Osteocyte (in vitro differentiated cells): ENCODE data around the gene ADAMTS2. TPM values are rescaled to one million over a fixed set of nuclear protein-coding genes. Genes with fewer than 3 reads are reported as not detected.

Experiments used
- DNase-seq: peaks from one replicate; pipeline ENCODE4 v3.0.0; 2021; ENCODE audit warnings: mixed read lengths; ENCODE audit not compliant: unreplicated experiment; ENCODE audit errors: extremely low spot score
- H3K27ac Mint-ChIP-seq: one replicate; pipeline ENCODE4 v1.8.0; 2021; ENCODE audit warnings: mild to moderate bottlenecking, mixed read lengths; ENCODE audit not compliant: unreplicated experiment
- H3K27me3 Mint-ChIP-seq: one replicate; pipeline ENCODE4 v1.8.0; 2021; ENCODE audit warnings: mixed read lengths; ENCODE audit not compliant: unreplicated experiment
- H3K36me3 Mint-ChIP-seq: one replicate; pipeline ENCODE4 v1.8.0; 2021; ENCODE audit warnings: mixed read lengths; ENCODE audit not compliant: unreplicated experiment
- H3K4me1 Mint-ChIP-seq: one replicate; pipeline ENCODE4 v1.8.0; 2021; ENCODE audit warnings: mixed read lengths; ENCODE audit not compliant: unreplicated experiment
- H3K4me3 Mint-ChIP-seq: one replicate; pipeline ENCODE4 v1.8.0; 2021; ENCODE audit warnings: mild to moderate bottlenecking, moderate library complexity, mixed read lengths; ENCODE audit not compliant: unreplicated experiment
- H3K9me3 Mint-ChIP-seq: one replicate; pipeline ENCODE4 v1.8.0; 2021; ENCODE audit warnings: mixed read lengths; ENCODE audit not compliant: unreplicated experiment
- CTCF ChIP-seq: fragments of 200-600 bp; sonication (generic); IDR thresholded peaks from 2 replicates; pipeline ENCODE4 v1.5.0; 2021; ENCODE audit warnings: antibody characterized with exemption, mild to moderate bottlenecking, moderate library complexity
- total RNA-seq: library from RNA; stranded (reverse); gene quantifications from 2 replicates; pipeline ENCODE4 v1.2.1, GENCODE V29; 2021

Gene ADAMTS2
- total RNA-seq, 1 donor from 2014 or later: 12.2 TPM

- H3K4me3 Mint-ChIP-seq: no peak overlapping the region
- no peak overlapping the region for H3K27ac Mint-ChIP-seq
- TF ChIP-seq CTCF: no peak
- no peak for DNase-seq
- peaks cover 16% of the 10 kb centered on the region for H3K9me3 Mint-ChIP-seq
- H3K36me3 Mint-ChIP-seq: no peaks in the 10 kb centered on the region
- no peaks in the 10 kb centered on the region for H3K27me3 Mint-ChIP-seq
- no peaks in the 10 kb centered on the region for H3K4me1 Mint-ChIP-seq
Observed at GRCh38 chr5:179181988-179182387, 163.3 kb downstream of the ADAMTS2 start.

GRCh38 chr5:179180921-179181645, 164.2 kb downstream of the ADAMTS2 start:
- Mint-ChIP-seq H3K4me3 (no peak overlapping the region), H3K4me1 (no peaks in the 10 kb centered on the region), H3K27me3 (no peaks in the 10 kb centered on the region), H3K27ac (no peak overlapping the region), H3K36me3 (peaks cover 4% of the 10 kb centered on the region), H3K9me3 (peaks cover 22% of the 10 kb centered on the region)
- no peak for DNase-seq
- TF ChIP-seq CTCF: no peak

- H3K36me3 Mint-ChIP-seq: peaks cover 4% of the 10 kb centered on the region
- peaks cover 22% of the 10 kb centered on the region for H3K9me3 Mint-ChIP-seq
- no peak overlapping the region for H3K4me3 Mint-ChIP-seq
- no peaks in the 10 kb centered on the region for H3K27me3 Mint-ChIP-seq
- no peak for TF ChIP-seq CTCF
- no peak for DNase-seq
- no peaks in the 10 kb centered on the region for H3K4me1 Mint-ChIP-seq
- no peak overlapping the region for H3K27ac Mint-ChIP-seq
Observed at GRCh38 chr5:179180061-179180610, 165.1 kb downstream of the ADAMTS2 start.

GRCh38 chr5:179177711-179178575, 167.3 kb downstream of the ADAMTS2 start:
- no peak for DNase-seq
- TF ChIP-seq CTCF: no peak
- Mint-ChIP-seq H3K27ac (no peak overlapping the region), H3K36me3 (peaks cover 4% of the 10 kb centered on the region), H3K4me3 (no peak overlapping the region), H3K27me3 (no peaks in the 10 kb centered on the region), H3K9me3 (peaks cover 17% of the 10 kb centered on the region), H3K4me1 (no peaks in the 10 kb centered on the region)
